SK-N-SH (cell line): ENCODE measurements around the gene DDT. TPM values are rescaled to one million over a fixed set of nuclear protein-coding genes. Genes with fewer than 3 reads are reported as not detected.
"Not testable (repeated sequence)": the region's sequence is repeated elsewhere in the genome, so short reads cannot be mapped to it uniquely, and the experiment has no call there.

ENCODE experiments used
- CTCF ChIA-PET: fragments of 300-600, 350-600 bp; formaldehyde crosslinking; extraction: SDS; loops from one replicate; lab custom pipeline; 2021; lab: Yijun Ruan, JAX
- POLR2A ChIA-PET: fragments of 350-600 bp; sonication (Branson Sonifier 250); formaldehyde crosslinking; extraction: SDS; loops from one replicate; lab custom pipeline; 2020; ENCODE audit warnings: antibody characterized with exemption, inconsistent platforms; lab: Yijun Ruan, JAX
- DNase-seq: peaks from one replicate; pipeline ENCODE4 v3.0.0; 2012
- H2AFZ ChIP-seq: fragments of 200-600 bp; sonication (generic); 2 replicates; pipeline ENCODE4 v1.8.1; 2016; ENCODE audit warnings: antibody characterized with exemption, mild to moderate bottlenecking, low read depth
- H3F3A ChIP-seq: fragments of 200-600 bp; sonication (generic); replicated peaks from 2 replicates; pipeline ENCODE3; 2016; ENCODE audit warnings: antibody characterized with exemption, mild to moderate bottlenecking; ENCODE audit not compliant: insufficient read depth
- H3K27ac ChIP-seq, 2 experiments: fragments of 200-500 bp in 1 of 2; fragments of 200-600 bp in 1 of 2; sonication (Bioruptor generic) in 1 of 2; sonication (generic), shearing (Covaris generic) in 1 of 2; 2 replicates each; pipeline versions ENCODE4 v1.5.1 to v1.6.1; 2014 to 2016; ENCODE audit warnings: low read depth in 2 of 2, inconsistent platforms in 1 of 2, low read length in 1 of 2, mild to moderate bottlenecking in 1 of 2, mixed read lengths in 1 of 2
- H3K27me3 ChIP-seq: fragments of 200-600 bp; sonication (generic), shearing (Covaris generic); 2 replicates; pipeline ENCODE4 v1.6.1; 2016; ENCODE audit warnings: mixed run types; ENCODE audit not compliant: insufficient read depth
- H3K36me3 ChIP-seq, 2 experiments: fragments of 200-500 bp in 1 of 2; fragments of 200-600 bp in 1 of 2; sonication (Bioruptor generic) in 1 of 2; sonication (generic) in 1 of 2; replicated peaks in 1 of 2; 2 replicates each; pipeline versions ENCODE3 to v1.5.1; 2014 to 2016; ENCODE audit warnings: low read length in 1 of 2, mild to moderate bottlenecking in 1 of 2; ENCODE audit not compliant: insufficient read depth in 2 of 2, control insufficient read depth in 1 of 2
- H3K4me1 ChIP-seq, 2 experiments: fragments of 200-500 bp in 1 of 2; fragments of 200-600 bp in 1 of 2; sonication (Bioruptor generic) in 1 of 2; sonication (generic), shearing (Covaris generic) in 1 of 2; 2 replicates each; pipeline versions ENCODE4 v1.5.1 to v1.6.1; 2014 to 2016; ENCODE audit warnings: low read depth in 1 of 2, low read length in 1 of 2, mixed run types in 1 of 2; ENCODE audit not compliant: insufficient read depth in 2 of 2, control insufficient read depth in 1 of 2
- H3K4me2 ChIP-seq: fragments of 200-600 bp; sonication (generic), shearing (Covaris generic); 2 replicates; pipeline ENCODE4 v1.6.1; 2017; ENCODE audit warnings: mixed run types
- H3K4me3 ChIP-seq, 2 experiments: fragments of 200-500 bp in 1 of 2; fragments of 200-600 bp in 1 of 2; sonication (Bioruptor generic) in 1 of 2; sonication (generic), shearing (Covaris generic) in 1 of 2; 2 replicates each; pipeline versions ENCODE4 v1.5.1 to v1.8.1; 2014 to 2016; ENCODE audit warnings: low read depth in 2 of 2, inconsistent platforms in 1 of 2, low read length in 1 of 2, mild to moderate bottlenecking in 1 of 2, mixed read lengths in 1 of 2, moderate library complexity in 1 of 2
- H3K79me2 ChIP-seq: fragments of 200-600 bp; sonication (generic); 2 replicates; pipeline ENCODE4 v1.8.1; 2017; ENCODE audit warnings: mild to moderate bottlenecking; ENCODE audit not compliant: insufficient read depth
- H3K9ac ChIP-seq: fragments of 200-600 bp; sonication (generic); 2 replicates; pipeline ENCODE4 v1.6.1; 2017; ENCODE audit warnings: mixed run types
- H3K9me2 ChIP-seq: fragments of 200-600 bp; sonication (generic); 2 replicates; pipeline ENCODE4 v1.6.1; 2017; ENCODE audit warnings: mixed run types
- H3K9me3 ChIP-seq: fragments of 200-600 bp; sonication (generic); 2 replicates; pipeline ENCODE4 v1.6.1; 2017; ENCODE audit warnings: mixed run types, mild to moderate bottlenecking, moderate library complexity
- H4K20me1 ChIP-seq: fragments of 200-600 bp; sonication (generic); 2 replicates; pipeline ENCODE4 v1.6.1; 2017; ENCODE audit warnings: mild to moderate bottlenecking, mixed run types; ENCODE audit not compliant: insufficient read depth
- FOSL2 ChIP-seq: IDR thresholded peaks from 2 replicates; pipeline ENCODE4 v1.4.0; 2012; ENCODE audit warnings: low read depth, mild to moderate bottlenecking, moderate library complexity, borderline replicate concordance
- POLR2AphosphoS5 ChIP-seq: IDR thresholded peaks from 2 replicates; pipeline ENCODE4 v1.6.1; 2012; ENCODE audit warnings: low read depth, low read length
- YY1 ChIP-seq: IDR thresholded peaks from 2 replicates; pipeline ENCODE4 v1.4.0; 2012; ENCODE audit warnings: low read depth, mild to moderate bottlenecking
- WGBS: methylation state at CpG from one replicate; pipeline ENCODE4 v1.1.6; 2017; ENCODE audit warnings: low lambda C conversion rate; 5-methylcytosine and 5-hydroxymethylcytosine counted together
- polyA plus RNA-seq, 3 experiments: library from polyadenylated mRNA; depleted of rRNA; stranded (reverse); fragments of >200 nt; gene quantifications; 2 replicates each; pipeline ENCODE4 v1.2.3, GENCODE V29; 2012

DDT gene
- polyA plus RNA-seq, 1 of the 3 experiments (the other 2 are of a cell fraction): 198 TPM

- TF ChIP-seq YY1: no peak
- no peak for TF ChIP-seq POLR2AphosphoS5
- no peak for TF ChIP-seq FOSL2
- TF ChIP-seq, all 33 proteins: peak for 0
These were observed 22.9 kb upstream of the DDT start (continued) for GRCh38 chr22:23997092-23997491.

- H3F3A ChIP-seq, H3K9me3 ChIP-seq, H3K27me3 ChIP-seq, H3K9ac ChIP-seq, H4K20me1 ChIP-seq, H3K4me3 ChIP-seq, H3K9me2 ChIP-seq, H3K27ac ChIP-seq, POLR2A ChIA-PET, H3K79me2 ChIP-seq, H3K4me2 ChIP-seq, CTCF ChIA-PET, H3K4me1 ChIP-seq, H3K36me3 ChIP-seq, H2AFZ ChIP-seq, DNase-seq: not testable (repeated sequence)
- WGBS: 64% methylated on average over 4 of the region's 4 CpGs
These were observed 19.4 kb upstream of the DDT start for GRCh38 chr22:23993581-23994177.

GRCh38 chr22:23993080-23993479 is 18.8 kb upstream of the DDT start:
- H3K4me2 ChIP-seq, H4K20me1 ChIP-seq, H3F3A ChIP-seq, POLR2A ChIA-PET, CTCF ChIA-PET, H3K4me1 ChIP-seq, H3K79me2 ChIP-seq, H3K9me2 ChIP-seq, H3K27me3 ChIP-seq, H3K27ac ChIP-seq, H3K9ac ChIP-seq, H3K36me3 ChIP-seq, H3K9me3 ChIP-seq, DNase-seq, H3K4me3 ChIP-seq, H2AFZ ChIP-seq: not testable (repeated sequence)
- WGBS: 68% methylated on average over 2 of the region's 2 CpGs

- H3K27me3 ChIP-seq, CTCF ChIA-PET, H3F3A ChIP-seq, H3K4me2 ChIP-seq, DNase-seq, H3K9ac ChIP-seq, H3K9me3 ChIP-seq, H3K9me2 ChIP-seq, H3K79me2 ChIP-seq, H4K20me1 ChIP-seq, H3K4me1 ChIP-seq, H3K4me3 ChIP-seq, POLR2A ChIA-PET, H3K36me3 ChIP-seq, H2AFZ ChIP-seq, H3K27ac ChIP-seq: not testable (repeated sequence)
- 72% methylated on average over 2 of the region's 3 CpGs for WGBS
These were observed 15.5 kb upstream of the DDT start for GRCh38 chr22:23989583-23990244.

- H2AFZ ChIP-seq, H3K27me3 ChIP-seq, H3K4me1 ChIP-seq, H3K79me2 ChIP-seq, POLR2A ChIA-PET, H3K4me3 ChIP-seq, H3K27ac ChIP-seq, H3K4me2 ChIP-seq, CTCF ChIA-PET, H3K9me3 ChIP-seq, DNase-seq, H3K36me3 ChIP-seq, H4K20me1 ChIP-seq, H3K9ac ChIP-seq, H3F3A ChIP-seq, H3K9me2 ChIP-seq: not testable (repeated sequence)
- 86% methylated on average over 4 of the region's 4 CpGs for WGBS
These were observed 12.4 kb upstream of the DDT start for GRCh38 chr22:23986538-23987178.

- H3K9me3 ChIP-seq, H3K4me2 ChIP-seq, H3K79me2 ChIP-seq, H3K36me3 ChIP-seq, DNase-seq, H3K27me3 ChIP-seq, H3F3A ChIP-seq, H4K20me1 ChIP-seq, CTCF ChIA-PET, H2AFZ ChIP-seq, POLR2A ChIA-PET, H3K4me1 ChIP-seq, H3K27ac ChIP-seq, H3K4me3 ChIP-seq, H3K9me2 ChIP-seq, H3K9ac ChIP-seq: not testable (repeated sequence)
- 94% methylated on average over 8 of the region's 8 CpGs for WGBS
These were observed 11.8 kb upstream of the DDT start for GRCh38 chr22:23986089-23986488.
